T-helper 2 cell treated with Interferon-gamma antibody and Interleukin-4, amounts not matched to agents 5 μg/mL and 100 μg/mL, for 36 hours (primary cell): ENCODE results near the gene TRAPPC1.

ENCODE experiments used
- DNase-seq: peaks from one replicate; pipeline ENCODE4 v3.0.0; 2021; ENCODE audit warnings: low spot score
- H3K27ac Mint-ChIP-seq: one replicate; pipeline ENCODE4 v1.8.0; 2021; ENCODE audit warnings: mild to moderate bottlenecking, mixed read lengths
- H3K27me3 Mint-ChIP-seq: one replicate; pipeline ENCODE4 v1.8.0; 2021; ENCODE audit warnings: low read depth, mixed read lengths
- H3K36me3 Mint-ChIP-seq: one replicate; pipeline ENCODE4 v1.8.0; 2021; ENCODE audit warnings: low read depth, mixed read lengths
- H3K4me1 Mint-ChIP-seq: one replicate; pipeline ENCODE4 v1.8.0; 2021; ENCODE audit warnings: low read depth, mixed read lengths
- H3K4me3 Mint-ChIP-seq: one replicate; pipeline ENCODE4 v1.8.0; 2022; ENCODE audit warnings: mild to moderate bottlenecking, moderate library complexity, mixed read lengths
- H3K9me3 Mint-ChIP-seq: one replicate; pipeline ENCODE4 v1.8.0; 2021; ENCODE audit warnings: mixed read lengths

TRAPPC1 gene

GRCh38 chr17:7929158-7930023 is 2.4 kb downstream of the TRAPPC1 start, which contains the start of gene KCNAB3:
TSS of gene KCNAB3 (minus strand) at chr17:7929856. CDS start at chr17:7929435, 421 bp downstream.
- Mint-ChIP-seq H3K4me3 (peak within 1 kb of the TSS; percentile 97), H3K27me3 (no peaks in the 10 kb centered on the region), H3K9me3 (no peaks in the 10 kb centered on the region), H3K27ac (peak within 1 kb of the TSS; percentile 99), H3K36me3 (peaks cover 13% of the 10 kb centered on the region), H3K4me1 (peaks cover 24% of the 10 kb centered on the region)
- DNase-seq, result peak; percentile 37

- H3K4me3 Mint-ChIP-seq, result no peak overlapping the region
- no peaks in the 10 kb centered on the region for H3K9me3 Mint-ChIP-seq
- no peak for DNase-seq
These were observed 4.2 kb downstream of the TRAPPC1 start for GRCh38 chr17:7927596-7927995.

DNA sequence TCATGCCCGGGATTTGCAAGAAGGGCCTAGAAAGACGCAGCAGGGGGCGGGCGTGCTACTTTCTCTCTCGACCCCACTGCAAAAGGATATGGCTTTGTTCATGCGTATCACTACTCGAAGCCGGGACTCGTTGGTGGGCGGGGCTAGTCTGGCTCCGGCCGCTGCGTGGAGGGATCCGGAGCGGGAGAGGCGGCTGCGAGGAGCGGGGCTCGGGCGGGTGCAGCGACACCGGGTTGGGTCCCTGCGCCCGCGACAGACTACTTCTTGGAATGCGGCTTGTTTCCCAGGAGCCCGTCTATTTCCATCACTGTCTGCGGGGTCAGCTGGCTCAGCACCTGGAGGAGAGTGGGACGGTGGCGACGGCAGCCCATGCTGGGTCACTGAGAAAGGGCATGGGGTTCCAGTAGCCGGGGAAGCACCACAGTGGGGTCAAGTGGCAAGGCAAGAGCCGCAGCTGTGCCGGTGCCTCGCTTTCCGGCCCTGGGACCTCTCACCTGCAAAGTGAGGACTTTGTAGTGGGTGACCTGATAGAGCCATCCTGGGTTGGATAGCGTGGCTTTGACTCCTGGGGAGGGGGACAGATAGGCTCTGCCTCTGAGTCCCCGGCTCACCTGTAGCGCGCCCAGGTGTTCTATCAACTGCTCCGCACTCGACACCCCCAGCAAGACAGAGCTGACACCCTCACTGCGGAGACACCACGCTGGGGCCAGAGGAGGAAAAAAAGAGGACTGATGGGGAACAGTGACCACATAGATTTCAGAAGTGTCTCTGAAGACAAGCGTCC is 8.7 kb downstream of the TRAPPC1 start:
- Mint-ChIP-seq H3K4me1 (peaks cover 16% of the 10 kb centered on the region), H3K9me3 (no peaks in the 10 kb centered on the region), H3K4me3 (peak overlapping the region; percentile 72), H3K27me3 (no peaks in the 10 kb centered on the region), H3K36me3 (peaks cover 3% of the 10 kb centered on the region), H3K27ac (peak overlapping the region; percentile 75)
- DNase-seq, result peak; percentile 78

More at GRCh38 chr17:7927596-7927995, 4.2 kb downstream of the TRAPPC1 start:
- Mint-ChIP-seq H3K4me1 (peaks cover 17% of the 10 kb centered on the region), H3K36me3 (peaks cover 10% of the 10 kb centered on the region), H3K27ac (no peak overlapping the region), H3K27me3 (no peaks in the 10 kb centered on the region)

DNA sequence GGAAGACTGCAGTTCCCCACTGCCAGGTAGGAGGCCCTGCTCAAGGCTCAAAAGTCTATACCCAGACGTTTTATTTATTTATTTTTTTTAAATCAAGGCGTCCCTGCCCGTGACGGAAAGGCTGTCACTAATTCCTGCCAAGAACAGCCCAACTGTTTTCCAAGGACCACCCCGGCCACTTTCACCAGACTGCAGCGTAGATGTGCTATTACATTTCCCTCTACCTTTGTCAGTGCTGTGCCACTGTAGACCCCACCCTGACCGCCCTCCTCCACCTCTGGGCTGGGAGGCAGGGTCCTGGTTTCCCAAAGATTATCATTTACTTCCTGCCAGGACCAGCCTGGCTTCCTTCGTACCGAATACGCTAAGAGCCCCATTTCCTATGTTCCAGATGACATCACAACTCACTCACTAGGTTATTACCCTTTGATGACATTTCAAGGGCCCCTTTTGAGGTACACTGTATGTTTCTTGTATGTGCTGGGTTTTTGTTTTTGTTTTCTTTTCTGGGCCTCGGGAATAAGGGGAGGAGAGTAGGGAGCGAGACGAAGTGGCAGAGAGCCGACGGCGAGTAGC is 9.4 kb downstream of the TRAPPC1 start:
- peaks cover 1% of the 10 kb centered on the region for H3K36me3 Mint-ChIP-seq
- peaks cover 16% of the 10 kb centered on the region for H3K4me1 Mint-ChIP-seq
- peak overlapping the region; percentile 75 for H3K27ac Mint-ChIP-seq
- no peak for DNase-seq
- H3K4me3 Mint-ChIP-seq, result peak overlapping the region; percentile 72
- no peaks in the 10 kb centered on the region for H3K9me3 Mint-ChIP-seq
- no peaks in the 10 kb centered on the region for H3K27me3 Mint-ChIP-seq

DNA sequence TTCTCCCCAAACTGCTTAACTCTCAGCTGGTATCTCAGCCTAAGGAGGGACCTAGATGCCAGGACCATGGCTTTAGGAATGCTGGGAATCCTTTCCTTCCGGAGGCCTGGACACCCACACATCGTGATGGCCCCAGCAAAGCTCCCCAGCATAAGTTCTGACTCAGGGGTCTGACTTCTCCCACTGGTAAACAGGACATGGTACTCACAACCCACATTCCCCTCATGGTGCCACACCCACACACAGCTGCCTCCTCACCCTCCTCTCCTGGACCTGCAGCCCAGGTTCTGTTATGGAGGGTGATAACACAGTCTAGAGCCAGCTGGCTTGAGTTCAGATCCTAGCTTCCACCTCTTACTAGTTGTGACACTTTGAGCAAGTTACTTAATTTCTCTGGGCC is 14.9 kb downstream of the TRAPPC1 start:
- peaks cover 30% of the 10 kb centered on the region for H3K4me1 Mint-ChIP-seq
- no peak for DNase-seq
- peak overlapping the region; percentile 89 for H3K27ac Mint-ChIP-seq
- peak overlapping the region; percentile 83 for H3K4me3 Mint-ChIP-seq
- no peaks in the 10 kb centered on the region for H3K9me3 Mint-ChIP-seq
- H3K36me3 Mint-ChIP-seq, result peaks cover 6% of the 10 kb centered on the region
- H3K27me3 Mint-ChIP-seq, result no peaks in the 10 kb centered on the region

DNA sequence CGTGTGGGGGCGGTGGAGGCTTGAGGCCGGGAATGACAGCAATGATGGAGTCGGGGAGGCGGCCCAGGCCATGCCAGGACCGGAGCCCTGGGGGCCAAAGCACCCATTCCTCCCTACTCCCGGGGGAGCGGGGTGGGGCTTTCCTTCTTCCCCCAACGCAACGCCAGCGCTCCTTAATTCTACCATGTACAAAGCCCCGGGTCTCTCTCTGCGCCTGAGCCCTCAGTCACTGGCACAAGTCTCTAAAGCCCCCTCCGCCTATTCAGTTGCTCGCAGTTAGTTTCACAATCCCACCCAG is 15.4 kb downstream of the TRAPPC1 start:
- H3K4me1 Mint-ChIP-seq, result peaks cover 29% of the 10 kb centered on the region
- peak overlapping the region; percentile 89 for H3K27ac Mint-ChIP-seq
- no peaks in the 10 kb centered on the region for H3K9me3 Mint-ChIP-seq
- H3K27me3 Mint-ChIP-seq, result no peaks in the 10 kb centered on the region
- peaks cover 8% of the 10 kb centered on the region for H3K36me3 Mint-ChIP-seq
- no peak for DNase-seq
- H3K4me3 Mint-ChIP-seq, result peak overlapping the region; percentile 83

- H3K27ac Mint-ChIP-seq, result peak within 1 kb of the TSS; percentile 96
- no peaks in the 10 kb centered on the region for H3K27me3 Mint-ChIP-seq
- peaks cover 29% of the 10 kb centered on the region for H3K4me1 Mint-ChIP-seq
- H3K9me3 Mint-ChIP-seq, result no peaks in the 10 kb centered on the region
- H3K4me3 Mint-ChIP-seq, result peak within 1 kb of the TSS; percentile 91
- peak; percentile 89 for DNase-seq
- peaks cover 14% of the 10 kb centered on the region for H3K36me3 Mint-ChIP-seq
These were observed 15.9 kb downstream of the TRAPPC1 start, which contains the start of gene RNF227 for GRCh38 chr17:7915611-7916384. TSS of gene RNF227 (minus strand) at chr17:7916289. CDS start at chr17:7916195, 94 bp downstream.

GRCh38 chr17:7915179-7915610 is 16.6 kb downstream of the TRAPPC1 start:
- no peak for DNase-seq
- H3K27me3 Mint-ChIP-seq, result no peaks in the 10 kb centered on the region

GRCh38 chr17:7912927-7913524 is 18.7 kb downstream of the TRAPPC1 start:
- no peaks in the 10 kb centered on the region for H3K27me3 Mint-ChIP-seq
- peaks cover 35% of the 10 kb centered on the region for H3K36me3 Mint-ChIP-seq
- peak overlapping the region; percentile 41 for H3K4me3 Mint-ChIP-seq
- H3K4me1 Mint-ChIP-seq, result peaks cover 29% of the 10 kb centered on the region
- H3K27ac Mint-ChIP-seq, result peak overlapping the region; percentile 62
- peak; percentile 46 for DNase-seq
- H3K9me3 Mint-ChIP-seq, result no peaks in the 10 kb centered on the region

More at GRCh38 chr17:7915179-7915610, 16.6 kb downstream of the TRAPPC1 start:
- peak overlapping the region; percentile 96 for H3K27ac Mint-ChIP-seq
- H3K36me3 Mint-ChIP-seq, result peaks cover 19% of the 10 kb centered on the region
- peaks cover 29% of the 10 kb centered on the region for H3K4me1 Mint-ChIP-seq
- no peaks in the 10 kb centered on the region for H3K9me3 Mint-ChIP-seq
- H3K4me3 Mint-ChIP-seq, result peak overlapping the region; percentile 91

GRCh38 chr17:7911116-7911515 is 20.6 kb downstream of the TRAPPC1 start:
- Mint-ChIP-seq H3K27ac (peak overlapping the region; percentile 29), H3K9me3 (no peaks in the 10 kb centered on the region), H3K36me3 (peaks cover 47% of the 10 kb centered on the region), H3K4me3 (no peak overlapping the region), H3K4me1 (peaks cover 21% of the 10 kb centered on the region), H3K27me3 (no peaks in the 10 kb centered on the region)
- no peak for DNase-seq

GRCh38 chr17:7910711-7911110 is 21.0 kb downstream of the TRAPPC1 start:
- H3K9me3 Mint-ChIP-seq, result no peaks in the 10 kb centered on the region
- H3K27ac Mint-ChIP-seq, result peak overlapping the region; percentile 29
- H3K27me3 Mint-ChIP-seq, result no peaks in the 10 kb centered on the region
- peaks cover 21% of the 10 kb centered on the region for H3K4me1 Mint-ChIP-seq
- no peak overlapping the region for H3K4me3 Mint-ChIP-seq
- peaks cover 51% of the 10 kb centered on the region for H3K36me3 Mint-ChIP-seq
- DNase-seq, result no peak

- no peaks in the 10 kb centered on the region for H3K9me3 Mint-ChIP-seq
These were observed 21.5 kb downstream of the TRAPPC1 start for GRCh38 chr17:7910281-7910680.

DNA sequence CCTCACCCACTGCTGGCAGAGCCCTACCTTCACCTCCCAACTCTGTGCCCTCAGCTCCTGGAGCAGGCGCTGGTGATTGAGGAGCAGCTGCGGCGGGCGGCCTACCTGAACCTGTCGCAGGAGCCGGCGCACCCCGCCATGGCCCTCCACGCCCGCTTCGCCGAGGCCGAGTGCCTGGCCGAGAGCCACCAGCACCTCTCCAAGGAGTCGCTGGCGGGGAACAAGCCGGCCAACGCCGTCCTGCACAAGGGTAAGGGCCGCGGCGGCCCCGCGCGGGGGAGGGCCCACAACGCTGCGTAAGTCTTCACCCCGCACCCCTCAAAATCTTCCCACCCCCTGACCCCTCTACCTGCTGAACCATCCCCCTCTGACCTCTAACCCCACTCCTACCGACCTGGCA is 22.7 kb downstream of the TRAPPC1 start:
- peaks cover 67% of the 10 kb centered on the region for H3K36me3 Mint-ChIP-seq

More at GRCh38 chr17:7910281-7910680, 21.5 kb downstream of the TRAPPC1 start:
- DNase-seq, result no peak
- Mint-ChIP-seq H3K27me3 (no peaks in the 10 kb centered on the region), H3K36me3 (peaks cover 55% of the 10 kb centered on the region), H3K4me1 (peaks cover 19% of the 10 kb centered on the region), H3K4me3 (no peak overlapping the region), H3K27ac (no peak overlapping the region)

More for the DNA sequence above, 22.7 kb downstream of the TRAPPC1 start:
- Mint-ChIP-seq H3K27ac (no peak overlapping the region), H3K9me3 (no peaks in the 10 kb centered on the region), H3K4me3 (no peak overlapping the region), H3K4me1 (peaks cover 8% of the 10 kb centered on the region), H3K27me3 (no peaks in the 10 kb centered on the region)
- DNase-seq, result no peak
